LNCaP clone FGC (cell line): ENCODE data around the gene ADAMTS2.

Experiments
- DNase-seq: peaks from one replicate; pipeline ENCODE4 v3.0.0-alpha.2; 2011; ENCODE audit warnings: low read depth
- H3K4me3 ChIP-seq: 2 replicates; pipeline ENCODE4 v1.5.1; 2011; ENCODE audit warnings: mild to moderate bottlenecking, low read depth, low read length, control low read depth
- TF ChIP-seq, protein P1 (sequence below): IDR thresholded peaks from 2 replicates; pipeline ENCODE4 v1.5.1; 2012; ENCODE audit warnings: mild to moderate bottlenecking; ENCODE audit not compliant: control insufficient read depth, insufficient read depth; ENCODE audit errors: extremely low read depth

The ADAMTS2 gene

DNA sequence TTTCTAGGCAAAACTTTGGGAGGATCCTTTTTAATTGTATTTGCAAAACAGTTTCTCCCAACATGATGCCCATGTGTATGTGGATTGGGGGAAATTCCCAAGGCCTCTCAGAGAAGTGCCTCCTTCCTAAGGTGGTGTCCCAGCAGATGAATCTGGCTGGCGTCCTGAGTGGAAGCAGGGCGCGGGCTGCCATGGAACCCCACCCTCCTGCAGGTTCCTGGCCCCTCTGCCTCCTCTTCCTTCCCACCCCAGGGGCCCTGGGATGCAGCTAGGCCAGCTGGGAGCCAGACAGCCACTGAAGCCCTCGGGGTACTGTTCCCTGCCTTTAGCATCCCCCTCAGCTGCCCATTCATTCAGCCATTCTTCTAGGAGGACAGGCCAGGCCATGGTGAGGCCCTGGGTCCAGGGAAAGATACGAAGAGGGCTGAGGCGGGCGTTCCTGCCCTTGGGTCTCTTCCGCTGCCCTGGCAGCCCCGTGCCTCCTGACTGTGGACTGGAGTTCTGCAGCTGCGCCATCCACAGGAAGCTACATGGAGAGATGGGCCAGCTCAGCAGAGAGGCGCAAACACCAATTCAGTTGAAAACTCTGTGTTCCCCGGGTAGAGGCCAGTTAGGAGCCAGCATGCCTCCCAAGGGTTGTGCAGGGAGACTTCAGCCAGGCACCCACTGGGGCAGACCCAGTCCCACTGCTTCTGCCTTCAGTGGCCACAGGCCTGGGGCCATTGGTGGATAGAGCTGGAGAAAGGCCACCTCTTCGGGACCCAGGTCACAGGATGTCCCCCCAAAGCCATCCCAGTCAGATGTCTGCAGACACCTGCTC, 36.5 kb downstream of the ADAMTS2 start:
- TF ChIP-seq, protein P1, sequence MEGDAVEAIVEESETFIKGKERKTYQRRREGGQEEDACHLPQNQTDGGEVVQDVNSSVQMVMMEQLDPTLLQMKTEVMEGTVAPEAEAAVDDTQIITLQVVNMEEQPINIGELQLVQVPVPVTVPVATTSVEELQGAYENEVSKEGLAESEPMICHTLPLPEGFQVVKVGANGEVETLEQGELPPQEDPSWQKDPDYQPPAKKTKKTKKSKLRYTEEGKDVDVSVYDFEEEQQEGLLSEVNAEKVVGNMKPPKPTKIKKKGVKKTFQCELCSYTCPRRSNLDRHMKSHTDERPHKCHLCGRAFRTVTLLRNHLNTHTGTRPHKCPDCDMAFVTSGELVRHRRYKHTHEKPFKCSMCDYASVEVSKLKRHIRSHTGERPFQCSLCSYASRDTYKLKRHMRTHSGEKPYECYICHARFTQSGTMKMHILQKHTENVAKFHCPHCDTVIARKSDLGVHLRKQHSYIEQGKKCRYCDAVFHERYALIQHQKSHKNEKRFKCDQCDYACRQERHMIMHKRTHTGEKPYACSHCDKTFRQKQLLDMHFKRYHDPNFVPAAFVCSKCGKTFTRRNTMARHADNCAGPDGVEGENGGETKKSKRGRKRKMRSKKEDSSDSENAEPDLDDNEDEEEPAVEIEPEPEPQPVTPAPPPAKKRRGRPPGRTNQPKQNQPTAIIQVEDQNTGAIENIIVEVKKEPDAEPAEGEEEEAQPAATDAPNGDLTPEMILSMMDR, result no peak
- no peak overlapping the region for H3K4me3 ChIP-seq
- no peak for DNase-seq

DNA sequence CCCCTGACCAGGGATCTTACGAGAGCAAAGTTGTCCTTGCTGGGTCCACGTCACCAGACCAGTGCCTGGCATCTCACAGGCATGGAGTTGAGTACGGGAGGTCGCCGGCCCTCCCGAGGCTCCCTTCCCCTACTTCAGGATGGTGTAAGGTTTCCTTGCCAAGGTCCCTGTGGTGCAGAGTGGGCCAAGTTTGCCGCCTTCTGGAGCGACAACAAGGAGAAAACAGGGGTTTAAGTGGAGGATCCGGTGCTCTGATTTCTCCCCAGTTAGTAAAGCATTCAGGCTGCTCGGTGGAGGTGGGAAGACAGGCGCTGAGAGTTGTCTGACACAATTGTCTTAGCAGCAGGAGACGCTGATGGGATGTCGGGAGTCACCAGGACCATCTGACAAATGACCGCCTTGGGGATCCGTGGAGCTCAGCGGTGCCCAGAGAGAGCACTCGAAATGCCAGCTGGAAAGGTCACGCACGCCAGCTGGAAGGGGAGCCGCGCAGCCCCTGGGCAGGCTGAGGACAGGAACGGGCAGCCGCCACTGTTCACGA, 37.3 kb downstream of the ADAMTS2 start:
- DNase-seq, result no peak
- TF ChIP-seq, protein P1, result no peak
- H3K4me3 ChIP-seq, result no peak overlapping the region

DNA sequence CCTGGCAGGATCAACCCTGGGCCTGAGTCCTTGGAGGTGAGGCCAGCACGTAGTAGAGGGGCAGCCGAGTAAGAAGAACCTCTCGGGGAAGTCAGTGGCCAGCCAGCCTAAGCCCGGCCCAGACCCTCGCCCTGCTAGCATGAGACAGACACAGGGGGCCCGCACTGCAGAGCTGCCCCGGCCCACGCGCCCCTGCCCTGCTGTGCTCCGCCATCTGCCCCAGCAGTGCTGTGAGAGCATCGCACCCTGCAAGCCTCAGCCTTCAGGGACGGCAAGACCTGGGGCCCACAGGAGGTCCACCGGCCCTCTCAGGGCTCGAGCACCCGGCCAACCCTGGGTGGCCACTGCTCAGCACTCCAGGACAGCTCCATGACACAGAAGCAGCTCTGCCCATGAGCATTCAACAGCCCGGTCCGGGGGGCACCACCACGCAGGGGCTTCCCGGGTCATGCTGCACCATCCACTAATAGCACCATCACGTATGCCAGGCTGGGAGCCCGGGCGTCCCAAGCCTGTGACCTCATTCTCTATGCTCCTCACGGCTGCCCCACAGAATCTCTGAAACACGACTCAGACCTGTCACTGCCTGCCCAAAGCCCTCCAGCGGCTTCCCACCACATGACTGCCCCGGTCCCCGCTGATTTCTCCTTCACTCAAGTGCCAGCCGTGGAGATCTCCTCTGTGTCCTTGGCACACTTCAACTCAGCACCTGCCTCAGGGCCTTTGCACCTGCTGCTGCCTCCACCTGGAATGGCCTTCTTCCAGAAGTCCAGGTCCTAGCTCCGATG, 38.1 kb downstream of the ADAMTS2 start:
- TF ChIP-seq, protein P1, result no peak
- H3K4me3 ChIP-seq, result no peak overlapping the region
- DNase-seq, result no peak

DNA sequence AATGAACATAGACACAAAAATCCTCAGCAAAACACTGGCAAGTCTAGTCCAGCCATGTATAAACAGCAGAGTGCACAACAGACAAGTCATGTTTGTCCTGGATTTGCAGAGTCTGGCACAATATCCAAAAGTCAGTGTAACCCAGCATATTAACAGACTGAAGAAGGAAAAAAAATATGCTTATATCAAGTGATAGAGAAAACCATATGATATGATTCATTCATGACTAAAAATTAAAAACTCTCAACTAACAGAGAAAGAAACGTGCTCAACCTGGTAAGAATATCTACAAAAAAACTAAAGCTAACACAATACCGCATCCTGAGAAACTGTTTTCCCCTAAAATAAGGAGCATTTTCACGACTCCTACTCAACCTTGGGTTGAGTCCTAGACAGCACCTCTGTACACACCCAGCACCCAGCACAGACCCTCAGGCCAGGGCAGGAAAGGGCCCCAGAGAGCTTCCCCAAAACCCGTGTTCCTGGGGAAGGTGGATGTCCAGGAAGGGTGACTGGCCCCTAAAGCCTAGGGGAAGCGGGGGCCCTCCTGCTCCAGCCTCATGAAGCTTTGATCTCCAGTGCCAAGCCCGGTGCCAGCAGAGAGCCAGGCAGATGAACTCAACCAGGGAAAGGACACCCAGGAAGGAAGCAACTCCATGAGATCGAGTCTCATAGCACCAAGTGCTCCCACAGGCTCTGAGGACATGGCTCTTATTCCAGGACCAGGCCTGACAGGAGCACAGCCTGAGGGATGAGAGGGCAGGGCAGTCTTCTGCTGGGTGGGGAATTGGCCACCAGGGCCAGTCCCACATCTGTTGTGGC, 38.9 kb downstream of the ADAMTS2 start:
- DNase-seq, result peak; percentile 18
- no peak overlapping the region for H3K4me3 ChIP-seq
- TF ChIP-seq, protein P1, result no peak

DNA sequence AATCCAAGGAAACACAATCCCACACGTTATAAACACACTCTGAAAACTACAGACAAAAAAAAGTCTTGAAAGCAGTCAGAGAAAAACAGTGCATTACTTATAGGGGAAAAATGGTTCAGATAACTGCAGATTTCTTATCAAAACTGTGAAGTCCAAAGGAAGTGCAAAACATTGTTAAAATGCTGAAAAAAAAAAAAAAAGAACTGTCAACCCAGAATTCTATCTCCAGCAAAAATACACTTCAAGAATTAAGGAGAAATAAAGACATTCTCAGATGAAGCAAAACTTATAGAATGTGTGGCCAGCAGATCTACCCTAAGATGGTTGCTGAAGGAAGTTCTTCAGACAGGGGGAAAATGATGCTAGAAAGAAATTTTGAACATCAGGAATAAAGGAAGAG, 40.4 kb downstream of the ADAMTS2 start:
- H3K4me3 ChIP-seq, result no peak overlapping the region
- no peak for DNase-seq
- TF ChIP-seq, protein P1, result no peak

DNA sequence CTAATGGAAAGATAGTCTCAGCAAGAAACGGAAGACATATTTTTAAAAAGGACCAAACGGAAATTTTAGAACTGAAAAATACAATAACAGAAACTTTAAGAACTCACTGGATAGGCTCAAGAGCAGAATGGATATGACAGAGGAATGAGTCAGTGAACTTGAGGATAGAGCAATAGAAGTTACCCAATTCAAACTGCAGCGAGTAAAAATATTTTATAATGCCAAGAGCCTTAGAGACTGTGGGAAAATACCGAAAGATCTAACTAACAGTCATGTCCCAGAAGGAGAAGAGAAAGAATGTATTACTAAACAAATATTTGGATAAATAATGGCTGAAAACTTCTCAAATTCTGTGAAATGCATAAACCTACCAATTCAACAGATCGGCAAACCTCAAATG, 40.8 kb downstream of the ADAMTS2 start:
- TF ChIP-seq, protein P1, result no peak
- H3K4me3 ChIP-seq, result no peak overlapping the region
- no peak for DNase-seq
